IMR-90 (cell line): ENCODE results near the gene AUTS2. TPM values are rescaled to one million over a fixed set of nuclear protein-coding genes. Genes with fewer than 3 reads are reported as not detected.

Experiments
- ATAC-seq: fragments of 200-7000 bp; cut with Tn5 transposase; 2 replicates; pipeline ENCODE4 v1.9.1; 2020; ENCODE audit warnings: low read depth, mild to moderate bottlenecking, moderate library complexity
- BruUV-seq: library from RNA; stranded (reverse); fragments of 400-500 nt; replicated peaks from 2 replicates; lab custom pipeline; 2021; lab: Mats Ljungman, UMichigan
- CTCF ChIA-PET: fragments of 300-600 bp; formaldehyde crosslinking; extraction: SDS; loops from one replicate; lab custom pipeline; 2021; ENCODE audit warnings: antibody characterized with exemption; lab: Yijun Ruan, JAX
- POLR2A ChIA-PET: fragments of 300-600 bp; sonication (Branson Sonifier 250); formaldehyde crosslinking; loops from one replicate; lab custom pipeline; 2022; ENCODE audit warnings: antibody characterized with exemption; ENCODE audit not compliant: unreplicated experiment; lab: Charles Lee
- DNase-seq: peaks from one replicate; pipeline ENCODE4 v3.0.0; 2013
- H2AFZ ChIP-seq: replicated peaks from 2 replicates; pipeline ENCODE3; 2013; ENCODE audit warnings: low read length, mild to moderate bottlenecking; ENCODE audit not compliant: poor library complexity
- H2AK5ac ChIP-seq: 2 replicates; pipeline ENCODE4 v1.6.1; 2013; ENCODE audit warnings: low read depth, low read length, inconsistent platforms
- H2AK9ac ChIP-seq: replicated peaks from 2 replicates; pipeline ENCODE3; 2013; ENCODE audit warnings: mild to moderate bottlenecking, low read depth, low read length, moderate library complexity; ENCODE audit not compliant: poor library complexity
- H2BK120ac ChIP-seq: 2 replicates; pipeline ENCODE4 v1.6.1; 2013; ENCODE audit warnings: low read depth, low read length, inconsistent platforms
- H2BK15ac ChIP-seq: 3 replicates; pipeline ENCODE4 v1.6.1; 2013; ENCODE audit warnings: low read depth, low read length, inconsistent platforms
- H2BK20ac ChIP-seq: 2 replicates; pipeline ENCODE4 v1.6.1; 2013; ENCODE audit warnings: low read depth, mild to moderate bottlenecking, inconsistent platforms, low read length, moderate library complexity
- H2BK5ac ChIP-seq: 2 replicates; pipeline ENCODE4 v1.6.1; 2013; ENCODE audit warnings: mild to moderate bottlenecking, low read depth, low read length, inconsistent platforms; ENCODE audit not compliant: poor library complexity, severe bottlenecking
- H3K14ac ChIP-seq: replicated peaks from 2 replicates; pipeline ENCODE4 v1.6.1; 2013; ENCODE audit warnings: low read depth, low read length, inconsistent platforms
- H3K18ac ChIP-seq: 2 replicates; pipeline ENCODE4 v1.6.1; 2013; ENCODE audit warnings: low read depth, low read length, control low read depth
- H3K23ac ChIP-seq: 2 replicates; pipeline ENCODE4 v1.6.1; 2013; ENCODE audit warnings: low read depth, low read length, inconsistent platforms
- H3K27ac ChIP-seq: 2 replicates; pipeline ENCODE4 v1.5.1; 2013; ENCODE audit warnings: mild to moderate bottlenecking, control low read depth, low read length; ENCODE audit not compliant: insufficient read depth
- H3K27me3 ChIP-seq: 2 replicates; pipeline ENCODE4 v1.6.1; 2013; ENCODE audit warnings: low read length; ENCODE audit not compliant: control insufficient read depth, insufficient read depth
- H3K36me3 ChIP-seq: 2 replicates; pipeline ENCODE4 v1.6.1; 2013; ENCODE audit warnings: low read length, mixed read lengths; ENCODE audit not compliant: control insufficient read depth, insufficient read depth
- H3K4ac ChIP-seq: 2 replicates; pipeline ENCODE4 v1.6.1; 2013; ENCODE audit warnings: low read depth, low read length, inconsistent platforms
- H3K4me1 ChIP-seq: 2 replicates; pipeline ENCODE4 v1.6.1; 2013; ENCODE audit warnings: low read length, mixed read lengths; ENCODE audit not compliant: control insufficient read depth, insufficient read depth
- H3K4me2 ChIP-seq: 2 replicates; pipeline ENCODE4 v1.6.1; 2013; ENCODE audit warnings: low read depth, mild to moderate bottlenecking, control low read depth, low read length, moderate library complexity
- H3K4me3 ChIP-seq: 2 replicates; pipeline ENCODE4 v1.5.1; 2013; ENCODE audit warnings: low read depth, mild to moderate bottlenecking, control low read depth, low read length, moderate library complexity; ENCODE audit not compliant: insufficient read depth
- H3K56ac ChIP-seq: 2 replicates; pipeline ENCODE4 v1.6.1; 2013; ENCODE audit warnings: low read length, inconsistent platforms; ENCODE audit not compliant: insufficient read depth; ENCODE audit errors: extremely low read depth
- H3K79me1 ChIP-seq, 2 experiments: 2 replicates each; pipeline ENCODE4 v1.6.1; 2013; ENCODE audit warnings: low read length in 2 of 2, inconsistent platforms in 1 of 2, low read depth in 1 of 2
- H3K9ac ChIP-seq: 2 replicates; pipeline ENCODE4 v1.6.1; 2013; ENCODE audit warnings: low read depth, low read length, control low read depth
- H3K9me1 ChIP-seq: 2 replicates; pipeline ENCODE4 v1.6.1; 2013; ENCODE audit warnings: low read length, inconsistent platforms; ENCODE audit not compliant: insufficient read depth
- H3K9me3 ChIP-seq: 2 replicates; pipeline ENCODE4 v1.6.1; 2013; ENCODE audit warnings: low read length; ENCODE audit not compliant: control insufficient read depth, insufficient read depth
- H4K20me1 ChIP-seq: 2 replicates; pipeline ENCODE4 v1.6.1; 2013; ENCODE audit warnings: low read length, inconsistent platforms; ENCODE audit not compliant: insufficient read depth
- H4K5ac ChIP-seq: 2 replicates; pipeline ENCODE4 v1.6.1; 2013; ENCODE audit warnings: mild to moderate bottlenecking, low read depth, low read length, control low read depth
- H4K8ac ChIP-seq, 2 experiments: 2 replicates each; pipeline ENCODE4 v1.6.1; 2013; ENCODE audit warnings: low read depth in 2 of 2, low read length in 2 of 2, control low read depth in 1 of 2, inconsistent platforms in 1 of 2
- H4K91ac ChIP-seq: 2 replicates; pipeline ENCODE4 v1.6.1; 2013; ENCODE audit warnings: low read depth, low read length, inconsistent platforms; ENCODE audit not compliant: insufficient read depth
- BHLHE40 ChIP-seq: fragments of 150-350 bp; IDR thresholded peaks from 2 replicates; pipeline ENCODE4 v1.6.1; 2016; ENCODE audit warnings: mild to moderate bottlenecking, low read depth, low read length
- WGBS, 2 experiments: methylation state at CpG; one replicate each; pipeline versions ENCODE4 v1.1.5 to v1.1.7; 2013; ENCODE audit warnings: missing lambda C conversion rate in 2 of 2; ENCODE audit not compliant: insufficient read length in 1 of 2; ENCODE audit errors: extremely low coverage in 2 of 2; 5-methylcytosine and 5-hydroxymethylcytosine counted together
- dilution Hi-C: fragments of 300-500 bp; cut with HindIII; formaldehyde crosslinking; loops from one replicate; pipeline ENCODE4 v1.14.3; 2018; ENCODE audit warnings: low sequenced_read_pairs; ENCODE audit not compliant: unreplicated experiment
- in situ Hi-C: fragments of 300-500 bp; cut with MboI; formaldehyde crosslinking; loops from 3 replicates; pipeline ENCODE4 v1.14.3; 2019; ENCODE audit warnings: low sequenced_read_pairs, inconsistent platforms, mixed read lengths
- intact Hi-C: fragments of 100-400 bp; cut with micrococcal nuclease; formaldehyde crosslinking; loops from 2 replicates; pipeline ENCODE4 v1.10.0; 2022
- polyA plus RNA-seq, 3 experiments: library from polyadenylated mRNA; depleted of rRNA; stranded (reverse); fragments of >200 nt; gene quantifications; 2 replicates each; pipeline ENCODE4 v1.2.3, GENCODE V29; 2012; ENCODE audit warnings: low replicate concordance in 1 of 3
- total RNA-seq: library from RNA; depleted of rRNA; stranded (reverse); fragments of >200 nt; gene quantifications from 2 replicates; pipeline ENCODE4 v1.2.3, GENCODE V29; 2012
- TF ChIP-seq, protein P1 (sequence below): fragments of 150-350 bp; IDR thresholded peaks from 2 replicates; pipeline ENCODE4 v1.6.1; 2017; ENCODE audit warnings: mild to moderate bottlenecking, antibody characterized with exemption, low read length, low read depth

Gene AUTS2
- total and polyA plus RNA-seq, 2 of the 4 experiments (the other 2 are of a cell fraction): 0.90 to 3.0 TPM

GRCh38 chr7:70494225-70495032 is 896.2 kb downstream of the AUTS2 start:
- H3K18ac ChIP-seq: no peak overlapping the region
- in situ Hi-C loops (no loop called here), dilution Hi-C loops (no loop called here), intact Hi-C loops (no loop called here)
- no peak overlapping the region for H3K14ac ChIP-seq
- no peaks in the 10 kb centered on the region; the same call in 1 of the 2 replicates for H3K9me3 ChIP-seq
- H3K4me3 ChIP-seq: no peak overlapping the region
- no peak overlapping the region for H3K56ac ChIP-seq
- H4K5ac ChIP-seq: no peak overlapping the region
- no peak overlapping the region for H3K23ac ChIP-seq
- no peaks in the 10 kb centered on the region for H3K36me3 ChIP-seq
- no peaks in the 10 kb centered on the region for H3K4me1 ChIP-seq
- H3K79me1 ChIP-seq: no peaks in the 10 kb centered on the region
- CTCF ChIA-PET: interaction anchor here (0.6 kb wide), 1 partner anchor 16 kb away, joined by 6 read pairs; no protein-coding TSS in a partner anchor
- no peak overlapping the region for H3K9ac ChIP-seq
- H4K20me1 ChIP-seq: no peaks in the 10 kb centered on the region
- POLR2A ChIA-PET: no interaction called here
- no peak overlapping the region for H4K8ac ChIP-seq
- ATAC-seq (no peak), DNase-seq (no peak)
- no peak overlapping the region for H3K4ac ChIP-seq
- TF ChIP-seq, protein P1, sequence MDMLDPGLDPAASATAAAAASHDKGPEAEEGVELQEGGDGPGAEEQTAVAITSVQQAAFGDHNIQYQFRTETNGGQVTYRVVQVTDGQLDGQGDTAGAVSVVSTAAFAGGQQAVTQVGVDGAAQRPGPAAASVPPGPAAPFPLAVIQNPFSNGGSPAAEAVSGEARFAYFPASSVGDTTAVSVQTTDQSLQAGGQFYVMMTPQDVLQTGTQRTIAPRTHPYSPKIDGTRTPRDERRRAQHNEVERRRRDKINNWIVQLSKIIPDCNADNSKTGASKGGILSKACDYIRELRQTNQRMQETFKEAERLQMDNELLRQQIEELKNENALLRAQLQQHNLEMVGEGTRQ: no peak
- TF ChIP-seq BHLHE40: no peak
- BruUV-seq: no TSS peak
- no peak overlapping the region for H2BK5ac ChIP-seq
- H2BK20ac ChIP-seq: no peak overlapping the region
- 0% methylated on average over 1 of the region's 6 CpGs; no CpG with 5 or more reads in 1 of the 2 experiments for WGBS, 2 experiments
- no peaks in the 10 kb centered on the region for H3K27me3 ChIP-seq
- H2AK5ac ChIP-seq: no peak overlapping the region
- no peak overlapping the region for H2AK9ac ChIP-seq
- no peaks in the 10 kb centered on the region for H3K9me1 ChIP-seq
- H2BK15ac ChIP-seq: no peak overlapping the region
- H2BK120ac ChIP-seq: no peak overlapping the region
- H3K27ac ChIP-seq: no peak overlapping the region
- no peak overlapping the region for H3K4me2 ChIP-seq
- no peak overlapping the region for H4K91ac ChIP-seq
- H2AFZ ChIP-seq: no peak overlapping the region
